HepG2 (cell line): ENCODE data around the gene BORCS5. TPM values are rescaled to one million over a fixed set of nuclear protein-coding genes. Genes with fewer than 3 reads are reported as not detected.

Experiments
- AHR ChIP-seq: IDR thresholded peaks from 2 replicates; pipeline ENCODE4 v1.6.1; 2018; ENCODE audit warnings: missing genetic modification reagents, missing compliant biosample characterization
- CCDC6 ChIP-seq: sonication (generic); formaldehyde crosslinking; IDR thresholded peaks from 2 replicates; pipeline ENCODE4 v1.8.1; 2022; ENCODE audit warnings: mild to moderate bottlenecking, missing genetic modification reagents, moderate library complexity
- ELF3 ChIP-seq: IDR thresholded peaks from 2 replicates; pipeline ENCODE4 v1.6.1; 2016; ENCODE audit warnings: missing genetic modification reagents, missing compliant biosample characterization
- JARID2 ChIP-seq: sonication (generic); formaldehyde crosslinking; IDR thresholded peaks from 2 replicates; pipeline ENCODE4 v1.8.1; 2023; ENCODE audit warnings: missing genetic modification reagents, inconsistent platforms; ENCODE audit not compliant: insufficient replicate concordance
- MAFF ChIP-seq: IDR thresholded peaks from 2 replicates; pipeline ENCODE4 v1.6.1; 2011; ENCODE audit warnings: low read depth, low read length, improper control_type of control experiment
- PCBP2 ChIP-seq: fragments of 200-400 bp; formaldehyde crosslinking; optimal IDR thresholded peaks from 2 replicates; pipeline ENCODE3; 2018; ENCODE audit warnings: low read length, low read depth; ENCODE audit not compliant: poor library complexity, severe bottlenecking
- PHB2 ChIP-seq: fragments of 450-650 bp; IDR thresholded peaks from 2 replicates; pipeline ENCODE4 v1.6.1; 2018; ENCODE audit not compliant: partially characterized antibody
- POGK ChIP-seq: sonication (generic); formaldehyde crosslinking; conservative IDR thresholded peaks from 2 replicates; pipeline ENCODE4 v1.8.0; 2022; ENCODE audit warnings: mild to moderate bottlenecking, moderate library complexity, missing genetic modification reagents
- POGZ ChIP-seq: sonication (generic); formaldehyde crosslinking; IDR thresholded peaks from 2 replicates; pipeline ENCODE4 v1.4.0; 2020; ENCODE audit warnings: mild to moderate bottlenecking, missing genetic modification reagents
- RCOR2 ChIP-seq: IDR thresholded peaks from 2 replicates; pipeline ENCODE4 v1.6.1; 2016; ENCODE audit warnings: missing biosample characterization, missing genetic modification reagents
- REST ChIP-seq, 2 experiments: IDR thresholded peaks; 2 replicates each; pipeline ENCODE4 v1.6.1; 2011 to 2012; ENCODE audit warnings: low read length in 2 of 2, borderline replicate concordance in 1 of 2, low read depth in 1 of 2, mild to moderate bottlenecking in 1 of 2, moderate library complexity in 1 of 2
- SIX4 ChIP-seq: sonication (generic); formaldehyde crosslinking; IDR thresholded peaks from 2 replicates; pipeline ENCODE4 v1.4.0; 2020; ENCODE audit warnings: missing genetic modification reagents
- TEF ChIP-seq: sonication (generic); formaldehyde crosslinking; IDR thresholded peaks from 2 replicates; pipeline ENCODE4 v1.5.0; 2020; ENCODE audit warnings: missing genetic modification reagents
- ZNF207 ChIP-seq: fragments of 450-650 bp; IDR thresholded peaks from 2 replicates; pipeline ENCODE4 v1.6.1; 2016; ENCODE audit warnings: antibody characterized with exemption, borderline replicate concordance
- ZNF296 ChIP-seq: sonication (generic); formaldehyde crosslinking; conservative IDR thresholded peaks from 2 replicates; pipeline ENCODE4 v1.5.0; 2020; ENCODE audit warnings: mild to moderate bottlenecking, missing genetic modification reagents
- ZNF513 ChIP-seq: sonication (generic); formaldehyde crosslinking; conservative IDR thresholded peaks from 2 replicates; pipeline ENCODE4 v1.5.0; 2020; ENCODE audit warnings: missing genetic modification reagents
- ZNF572 ChIP-seq: sonication (generic); formaldehyde crosslinking; IDR thresholded peaks from 2 replicates; pipeline ENCODE4 v1.5.1; 2020; ENCODE audit warnings: mild to moderate bottlenecking, missing genetic modification reagents
- polyA plus RNA-seq, 8 experiments: library from polyadenylated mRNA; depleted of rRNA in 3 of 8; stranded (reverse) in 7 of 8; unstranded in 1 of 8; fragments of >200 nt; fragmentation: Illumina TruSeq in 4 of 8; extraction: Trizol in 4 of 8; gene quantifications; 2 replicates each; pipeline versions ENCODE4 v1.2.1 to v1.2.3, GENCODE V29; 2011 to 2016; ENCODE audit warnings: low read depth in 4 of 8, missing spikeins in 1 of 8, mixed read lengths in 1 of 8; ENCODE audit not compliant: insufficient read depth in 1 of 8
- total RNA-seq, 5 experiments: library from RNA; depleted of rRNA; stranded (reverse); fragments of >200 nt; fragmentation: Illumina TruSeq; extraction: Trizol; gene quantifications; 2 replicates each; pipeline ENCODE4 v1.2.3, GENCODE V29; 2016; ENCODE audit warnings: low read depth in 1 of 5
- TF ChIP-seq, protein P1 (sequence below): sonication (generic); formaldehyde crosslinking; IDR thresholded peaks from 2 replicates; pipeline ENCODE4 v1.5.1; 2020; ENCODE audit warnings: mild to moderate bottlenecking, missing genetic modification reagents, moderate library complexity

Gene BORCS5
- total and polyA plus RNA-seq, 2 of the 13 experiments (the other 11 are each of a cell fraction or from before 2014, with no cell fraction given) = 3.9 to 4.7 TPM

GRCh38 chr12:12356896-12357718, at the start of gene BORCS5 (continued):
- no peak for TF ChIP-seq AHR
- TF ChIP-seq ZNF207 = no peak
- TF ChIP-seq ELF3 (CRISPR knock-in tag) = peak; percentile 89
- no peak for TF ChIP-seq TEF (CRISPR knock-in tag)
- TF ChIP-seq, protein P1, sequence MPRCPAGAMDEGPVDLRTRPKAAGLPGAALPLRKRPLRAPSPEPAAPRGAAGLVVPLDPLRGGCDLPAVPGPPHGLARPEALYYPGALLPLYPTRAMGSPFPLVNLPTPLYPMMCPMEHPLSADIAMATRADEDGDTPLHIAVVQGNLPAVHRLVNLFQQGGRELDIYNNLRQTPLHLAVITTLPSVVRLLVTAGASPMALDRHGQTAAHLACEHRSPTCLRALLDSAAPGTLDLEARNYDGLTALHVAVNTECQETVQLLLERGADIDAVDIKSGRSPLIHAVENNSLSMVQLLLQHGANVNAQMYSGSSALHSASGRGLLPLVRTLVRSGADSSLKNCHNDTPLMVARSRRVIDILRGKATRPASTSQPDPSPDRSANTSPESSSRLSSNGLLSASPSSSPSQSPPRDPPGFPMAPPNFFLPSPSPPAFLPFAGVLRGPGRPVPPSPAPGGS (CRISPR knock-in tag) = peak; percentile 77; the same call in 1 of the 2 replicates
- TF ChIP-seq JARID2 (CRISPR knock-in tag) = no peak
- TF ChIP-seq PCBP2 = no peak
- TF ChIP-seq REST (IDR thresholded peaks at IDR 0.05; ENCODE audit: borderline replicate concordance in 1 of 2, low read depth in 1 of 2, low read length in 2 of 2) = peak in 1 of 2 experiments; percentile 28; a peak in 1 of 4 replicates
- TF ChIP-seq POGK = peak; percentile 91; the same call in 1 of the 2 replicates
- TF ChIP-seq PHB2 = no peak
- TF ChIP-seq RCOR2 (CRISPR knock-in tag) = no peak; the same call in 1 of the 2 replicates
- no peak for TF ChIP-seq SIX4 (CRISPR knock-in tag)
- TF ChIP-seq ZNF572 = no peak
- no peak for TF ChIP-seq MAFF
- TF ChIP-seq CCDC6 (CRISPR knock-in tag) = peak; percentile 78
- no peak for TF ChIP-seq ZNF513
- TF ChIP-seq POGZ (CRISPR knock-in tag) = peak; percentile 80
- no peak for TF ChIP-seq ZNF296
